KMS-11 (cell line): ENCODE measurements around the gene SMAD2.

Experiments used
- H2AFZ ChIP-seq: fragments of 200-600 bp; sonication (generic); 2 replicates; pipeline ENCODE4 v1.6.1; 2016; ENCODE audit warnings: antibody characterized with exemption, mixed run types, low read depth
- H3K27ac ChIP-seq: fragments of 200-600 bp; sonication (generic); 2 replicates; pipeline ENCODE4 v1.6.1; 2016; ENCODE audit warnings: mild to moderate bottlenecking, mixed run types
- H3K27me3 ChIP-seq: fragments of 200-600 bp; sonication (generic); 2 replicates; pipeline ENCODE4 v1.6.1; 2017; ENCODE audit warnings: mild to moderate bottlenecking, low read depth, mixed run types, moderate library complexity; ENCODE audit not compliant: insufficient read depth
- H3K36me3 ChIP-seq: fragments of 200-600 bp; sonication (generic); 2 replicates; pipeline ENCODE4 v1.6.1; 2017; ENCODE audit warnings: mild to moderate bottlenecking, mixed run types; ENCODE audit not compliant: insufficient read depth
- H3K4me1 ChIP-seq: fragments of 200-600 bp; sonication (generic); 2 replicates; pipeline ENCODE4 v1.6.1; 2016; ENCODE audit warnings: mild to moderate bottlenecking, low read depth, mixed run types; ENCODE audit not compliant: poor library complexity, severe bottlenecking
- H3K4me2 ChIP-seq: fragments of 200-600 bp; sonication (generic); 2 replicates; pipeline ENCODE4 v1.7.0; 2016; ENCODE audit warnings: mild to moderate bottlenecking, mixed run types
- H3K4me3 ChIP-seq: fragments of 200-600 bp; sonication (generic); IDR thresholded peaks from 2 replicates; pipeline ENCODE4 v1.6.1; 2017; ENCODE audit warnings: low read depth, low read length, mixed read lengths; ENCODE audit not compliant: insufficient read depth
- H3K79me2 ChIP-seq: fragments of 200-600 bp; sonication (generic); 2 replicates; pipeline ENCODE4 v1.6.1; 2016; ENCODE audit warnings: low read depth, mixed run types; ENCODE audit not compliant: insufficient read depth
- H3K9ac ChIP-seq: fragments of 200-600 bp; sonication (generic); 2 replicates; pipeline ENCODE4 v1.6.1; 2016; ENCODE audit warnings: mild to moderate bottlenecking, mixed run types
- H4K20me1 ChIP-seq: fragments of 200-600 bp; sonication (generic); 2 replicates; pipeline ENCODE4 v1.6.1; 2016; ENCODE audit warnings: mild to moderate bottlenecking, mixed run types; ENCODE audit not compliant: insufficient read depth
- CTCF ChIP-seq: fragments of 200-600 bp; sonication (generic); conservative IDR thresholded peaks from 2 replicates; pipeline ENCODE4 v1.6.1; 2017; ENCODE audit warnings: low read depth, mild to moderate bottlenecking, antibody characterized with exemption, low read length, moderate library complexity, mixed read lengths

The SMAD2 gene

GRCh38 chr18:47794725-47795433 lies 135.6 kb downstream of the SMAD2 start:
- Histone ChIP-seq H3K4me1 (no peaks in the 10 kb centered on the region), H3K27me3 (no peaks in the 10 kb centered on the region), H4K20me1 (no peaks in the 10 kb centered on the region), H3K9ac (no peak overlapping the region), H3K27ac (no peak overlapping the region), H2AFZ (no peak overlapping the region), H3K4me3 (no peak overlapping the region), H3K4me2 (no peak overlapping the region), H3K79me2 (no peaks in the 10 kb centered on the region), H3K36me3 (no peaks in the 10 kb centered on the region)
- TF ChIP-seq CTCF: no peak

- Histone ChIP-seq H3K4me2 (no peak overlapping the region), H3K79me2 (no peaks in the 10 kb centered on the region), H2AFZ (no peak overlapping the region), H3K36me3 (no peaks in the 10 kb centered on the region), H3K27ac (no peak overlapping the region), H3K9ac (no peak overlapping the region), H3K4me3 (no peak overlapping the region), H4K20me1 (no peaks in the 10 kb centered on the region), H3K4me1 (no peaks in the 10 kb centered on the region), H3K27me3 (no peaks in the 10 kb centered on the region)
- no peak for TF ChIP-seq CTCF
These were observed 136.8 kb downstream of the SMAD2 start for GRCh38 chr18:47793609-47794008.

- no peak overlapping the region for H3K27ac ChIP-seq
- no peaks in the 10 kb centered on the region for H3K4me1 ChIP-seq
- no peak for TF ChIP-seq CTCF
- H3K4me3 ChIP-seq: no peak overlapping the region
- no peaks in the 10 kb centered on the region for H3K27me3 ChIP-seq
- H3K79me2 ChIP-seq: no peaks in the 10 kb centered on the region
- no peaks in the 10 kb centered on the region for H3K36me3 ChIP-seq
- no peak overlapping the region for H2AFZ ChIP-seq
- H3K4me2 ChIP-seq: no peak overlapping the region
- H4K20me1 ChIP-seq: no peaks in the 10 kb centered on the region
- no peak overlapping the region for H3K9ac ChIP-seq
These were observed 138.9 kb downstream of the SMAD2 start for GRCh38 chr18:47791461-47791985.

- Histone ChIP-seq H3K4me2 (no peak overlapping the region), H2AFZ (no peak overlapping the region), H3K36me3 (no peaks in the 10 kb centered on the region), H3K27me3 (no peaks in the 10 kb centered on the region), H3K4me1 (no peaks in the 10 kb centered on the region), H3K4me3 (no peak overlapping the region), H4K20me1 (no peaks in the 10 kb centered on the region), H3K9ac (no peak overlapping the region), H3K27ac (no peak overlapping the region), H3K79me2 (no peaks in the 10 kb centered on the region)
- no peak for TF ChIP-seq CTCF
These were observed 140.4 kb downstream of the SMAD2 start for GRCh38 chr18:47790036-47790435.
